ENCODE results near the gene KCNJ9. TPM values are rescaled to one million over a fixed set of nuclear protein-coding genes. Genes with fewer than 3 reads are reported as not detected.

Gene KCNJ9
- total RNA-seq, 1 experiment from 2014 or later = 0.09 TPM

GRCh38 chr1:160127865-160128523 lies 46.7 kb downstream of the KCNJ9 start:
- Mint-ChIP-seq H3K9me3 (no peaks in the 10 kb centered on the region), H3K4me3 (no peak overlapping the region), H3K4me1 (peaks cover 6 to 11% of the 10 kb centered on the region in 2 experiments), H3K27me3 (ENCODE audit: low read depth) (peaks cover 2% of the 10 kb centered on the region), H3K36me3 (ENCODE audit: insufficient read depth in 1 of 3, low read depth in 3 of 3) (peaks cover 0 to 73% (median 72%) of the 10 kb centered on the region in 3 experiments; a peak in 5 of 7 replicates), H3K27ac (peak overlapping the region in 1 of 3 experiments; percentile 4; a peak in 2 of 7 replicates)
- H3K23ac ChIP-seq (ENCODE audit: insufficient read length, low read depth, low read length) = no peak overlapping the region
- H3K4me2 ChIP-seq (ENCODE audit: insufficient read depth, insufficient read length, low read length) = no peak overlapping the region
- no peaks in the 10 kb centered on the region for H3K79me2 ChIP-seq (ENCODE audit: insufficient read depth, low read length)
- no peak overlapping the region for H2AFZ ChIP-seq (ENCODE audit: low read length)
- no peak overlapping the region for H3K27ac ChIP-seq (ENCODE audit: insufficient read length, low read depth, low read length)
- H2BK15ac ChIP-seq (ENCODE audit: low read depth, low read length) = no peak overlapping the region
- H3K14ac ChIP-seq (ENCODE audit: insufficient read depth, low read length) = no peak overlapping the region
- TF ChIP-seq CTCF (conservative IDR thresholded peaks at IDR 0.05) = no peak
- H2BK12ac ChIP-seq (ENCODE audit: insufficient read length, low read depth, low read length) = no peak overlapping the region
- no peak overlapping the region for H3K56ac ChIP-seq (ENCODE audit: insufficient read length, low read depth, low read length)
- H3K9ac ChIP-seq (ENCODE audit: extremely low read depth, insufficient read length, low read length) = no peak overlapping the region
- no peaks in the 10 kb centered on the region for H4K20me1 ChIP-seq (ENCODE audit: control insufficient read depth, insufficient read depth, insufficient read length)
- H2BK20ac ChIP-seq (ENCODE audit: low read depth, low read length, poor library complexity, severe bottlenecking) = no peak overlapping the region
- no peaks in the 10 kb centered on the region for H3K27me3 ChIP-seq (ENCODE audit: insufficient read depth, low read length)
- H3K9me3 ChIP-seq (ENCODE audit: control insufficient read depth, low read depth, low read length) = no peaks in the 10 kb centered on the region
- no peaks in the 10 kb centered on the region; the same call in 1 of the 2 replicates for H3K4me1 ChIP-seq (ENCODE audit: insufficient read depth, low read length)
- WGBS (ENCODE audit: extremely low coverage, insufficient read length, low lambda C conversion rate) = no CpG with 5 or more reads among the region's 7 CpGs
- no peak overlapping the region for H2BK120ac ChIP-seq (ENCODE audit: low read depth, low read length, poor library complexity, severe bottlenecking)
- no peak overlapping the region for H4K8ac ChIP-seq (replicated peaks; ENCODE audit: insufficient read length, low read depth, low read length)
- H4K91ac ChIP-seq (ENCODE audit: insufficient read length, low read depth, low read length) = no peak overlapping the region
- no peaks in the 10 kb centered on the region for H3K79me1 ChIP-seq (ENCODE audit: insufficient read depth, low read depth, low read length, poor library complexity, severe bottlenecking)
- DNase-seq = no peak
- H4K5ac ChIP-seq (ENCODE audit: insufficient read length, low read depth, low read length) = no peak overlapping the region
- H3K18ac ChIP-seq (ENCODE audit: insufficient read length, low read depth, low read length) = no peak overlapping the region
- H2BK5ac ChIP-seq (ENCODE audit: insufficient read length, low read length) = no peak overlapping the region
- H3T11ph ChIP-seq (ENCODE audit: low read length) = no peak overlapping the region
- H2AK5ac ChIP-seq (ENCODE audit: insufficient read length, low read length) = no peak overlapping the region
- H3K4ac ChIP-seq (ENCODE audit: low read depth, low read length) = no peak overlapping the region
- no peaks in the 10 kb centered on the region for H3K23me2 ChIP-seq (ENCODE audit: insufficient read length, low read depth, low read length, poor library complexity, severe bottlenecking)
